HepG2 (cell line): ENCODE results near the gene TUBA4B. TPM values are rescaled to one million over a fixed set of nuclear protein-coding genes. Genes with fewer than 3 reads are reported as not detected.

Experiments
- BCL6 ChIP-seq: IDR thresholded peaks from 2 replicates; pipeline ENCODE4 v1.6.1; 2016; ENCODE audit warnings: missing genetic modification reagents, missing compliant biosample characterization
- ELF3 ChIP-seq: IDR thresholded peaks from 2 replicates; pipeline ENCODE4 v1.6.1; 2016; ENCODE audit warnings: missing genetic modification reagents, missing compliant biosample characterization
- JDP2 ChIP-seq: sonication (generic); formaldehyde crosslinking; IDR thresholded peaks from 2 replicates; pipeline ENCODE4 v1.8.1; 2022; ENCODE audit warnings: missing genetic modification reagents, borderline replicate concordance
- NFE2L1 ChIP-seq: sonication (generic); formaldehyde crosslinking; IDR thresholded peaks from 2 replicates; pipeline ENCODE4 v1.4.0; 2020; ENCODE audit warnings: missing genetic modification reagents, mild to moderate bottlenecking, borderline replicate concordance
- PHB2 ChIP-seq: fragments of 450-650 bp; IDR thresholded peaks from 2 replicates; pipeline ENCODE4 v1.6.1; 2018; ENCODE audit not compliant: partially characterized antibody
- RFX5 ChIP-seq: IDR thresholded peaks from 2 replicates; pipeline ENCODE4 v1.6.1; 2011; ENCODE audit warnings: low read depth, low read length, improper control_type of control experiment
- SP5 ChIP-seq: IDR thresholded peaks from 2 replicates; pipeline ENCODE4 v1.6.1; 2016; ENCODE audit warnings: low read depth, borderline replicate concordance
- SSRP1 ChIP-seq: IDR thresholded peaks from 2 replicates; pipeline ENCODE4 v1.6.1; 2016; ENCODE audit warnings: control low read depth
- TRIM22 ChIP-seq: fragments of 450-650 bp; IDR thresholded peaks from 2 replicates; pipeline ENCODE4 v1.6.1; 2017
- ZBTB7A ChIP-seq: sonication (generic); formaldehyde crosslinking; IDR thresholded peaks from 2 replicates; pipeline ENCODE4 v1.8.0; 2022; ENCODE audit warnings: mild to moderate bottlenecking, missing genetic modification reagents
- ZNF33B ChIP-seq: sonication (generic); formaldehyde crosslinking; IDR thresholded peaks from 2 replicates; pipeline ENCODE4 v1.5.1; 2020; ENCODE audit warnings: mild to moderate bottlenecking, missing genetic modification reagents
- ZNF407 ChIP-seq: sonication (generic); formaldehyde crosslinking; IDR thresholded peaks from one replicate; pipeline ENCODE4 v1.5.1; 2020; ENCODE audit warnings: mild to moderate bottlenecking, missing genetic modification reagents; ENCODE audit errors: not compliant biosample characterization
- ZNF577 ChIP-seq: sonication (generic); formaldehyde crosslinking; IDR thresholded peaks from 2 replicates; pipeline ENCODE4 v1.4.0; 2020; ENCODE audit warnings: mild to moderate bottlenecking, low read depth, missing genetic modification reagents, borderline replicate concordance
- ZNF629 ChIP-seq: sonication (generic); formaldehyde crosslinking; conservative IDR thresholded peaks from 2 replicates; pipeline ENCODE4 v1.5.0; 2020; ENCODE audit warnings: missing genetic modification reagents
- ZNF883 ChIP-seq: sonication (generic); formaldehyde crosslinking; IDR thresholded peaks from 2 replicates; pipeline ENCODE4 v1.5.1; 2020; ENCODE audit warnings: mild to moderate bottlenecking, missing genetic modification reagents; ENCODE audit errors: not compliant biosample characterization
- polyA plus RNA-seq, 8 experiments: library from polyadenylated mRNA; depleted of rRNA in 3 of 8; stranded (reverse) in 7 of 8; unstranded in 1 of 8; fragments of >200 nt; fragmentation: Illumina TruSeq in 4 of 8; extraction: Trizol in 4 of 8; gene quantifications; 2 replicates each; pipeline versions ENCODE4 v1.2.1 to v1.2.3, GENCODE V29; 2011 to 2016; ENCODE audit warnings: low read depth in 4 of 8, missing spikeins in 1 of 8, mixed read lengths in 1 of 8; ENCODE audit not compliant: insufficient read depth in 1 of 8
- total RNA-seq, 5 experiments: library from RNA; depleted of rRNA; stranded (reverse); fragments of >200 nt; fragmentation: Illumina TruSeq; extraction: Trizol; gene quantifications; 2 replicates each; pipeline ENCODE4 v1.2.3, GENCODE V29; 2016; ENCODE audit warnings: low read depth in 1 of 5
- TF ChIP-seq, protein P1 (sequence below): sonication (generic); formaldehyde crosslinking; IDR thresholded peaks from 2 replicates; pipeline ENCODE4 v1.4.0; 2020; ENCODE audit warnings: missing genetic modification reagents, mild to moderate bottlenecking, borderline replicate concordance

TUBA4B gene
- total and polyA plus RNA-seq, 2 of the 13 experiments (the other 11 are each of a cell fraction or from before 2014, with no cell fraction given), result 0.18 to 0.22 TPM

- TF ChIP-seq, protein P1, sequence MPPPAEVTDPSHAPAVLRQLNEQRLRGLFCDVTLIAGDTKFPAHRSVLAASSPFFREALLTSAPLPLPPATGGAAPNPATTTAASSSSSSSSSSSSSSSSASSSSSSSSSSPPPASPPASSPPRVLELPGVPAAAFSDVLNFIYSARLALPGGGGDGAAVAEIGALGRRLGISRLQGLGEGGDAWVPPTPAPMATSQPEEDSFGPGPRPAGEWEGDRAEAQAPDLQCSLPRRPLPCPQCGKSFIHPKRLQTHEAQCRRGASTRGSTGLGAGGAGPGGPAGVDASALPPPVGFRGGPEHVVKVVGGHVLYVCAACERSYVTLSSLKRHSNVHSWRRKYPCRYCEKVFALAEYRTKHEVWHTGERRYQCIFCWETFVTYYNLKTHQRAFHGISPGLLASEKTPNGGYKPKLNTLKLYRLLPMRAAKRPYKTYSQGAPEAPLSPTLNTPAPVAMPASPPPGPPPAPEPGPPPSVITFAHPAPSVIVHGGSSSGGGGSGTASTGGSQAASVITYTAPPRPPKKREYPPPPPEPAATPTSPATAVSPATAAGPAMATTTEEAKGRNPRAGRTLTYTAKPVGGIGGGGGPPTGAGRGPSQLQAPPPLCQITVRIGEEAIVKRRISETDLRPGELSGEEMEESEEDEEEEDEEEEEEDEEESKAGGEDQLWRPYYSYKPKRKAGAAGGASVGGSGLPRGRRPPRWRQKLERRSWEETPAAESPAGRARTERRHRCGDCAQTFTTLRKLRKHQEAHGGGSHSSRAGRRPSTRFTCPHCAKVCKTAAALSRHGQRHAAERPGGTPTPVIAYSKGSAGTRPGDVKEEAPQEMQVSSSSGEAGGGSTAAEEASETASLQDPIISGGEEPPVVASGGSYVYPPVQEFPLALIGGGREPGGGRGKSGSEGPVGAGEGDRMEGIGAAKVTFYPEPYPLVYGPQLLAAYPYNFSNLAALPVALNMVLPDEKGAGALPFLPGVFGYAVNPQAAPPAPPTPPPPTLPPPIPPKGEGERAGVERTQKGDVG (CRISPR knock-in tag), result peak; percentile 18; the same call in 1 of the 2 replicates
- TF ChIP-seq ZNF33B, result no peak
- no peak for TF ChIP-seq JDP2 (CRISPR knock-in tag)
- peak; percentile 46; the same call in 1 of the 2 replicates for TF ChIP-seq BCL6
- no peak for TF ChIP-seq RFX5
- TF ChIP-seq ZBTB7A (CRISPR knock-in tag), result peak; percentile 93
- peak; percentile 54; the same call in 1 of the 2 replicates for TF ChIP-seq SP5 (CRISPR knock-in tag)
- no peak for TF ChIP-seq PHB2
- TF ChIP-seq ELF3 (CRISPR knock-in tag), result peak; percentile 72; the same call in 1 of the 2 replicates
- TF ChIP-seq ZNF629, result 0 out of 2 replicates have a peak, but pooled peaks have one; percentile 35
- TF ChIP-seq TRIM22, result no peak
- TF ChIP-seq NFE2L1 (CRISPR knock-in tag), result 0 out of 2 replicates have a peak, but pooled peaks have one; percentile 54
- no peak for TF ChIP-seq ZNF407
- no peak; the same call in 1 of the 2 replicates for TF ChIP-seq SSRP1
- TF ChIP-seq ZNF883 (CRISPR knock-in tag), result no peak
- TF ChIP-seq ZNF577 (CRISPR knock-in tag), result no peak
Observed at GRCh38 chr2:219207884-219208740, 44.9 kb upstream of the TUBA4B start (continued).
